HCEC 1CT (cell line): ENCODE data around the gene NANOS1.

Experiments used
- DNase-seq: peaks from one replicate; pipeline ENCODE4 v3.0.0-alpha.2; 2017

The NANOS1 gene

GRCh38 chr10:119029613-119030420, at the start of gene NANOS1:
Gene NANOS1 (plus strand): TSS chr10:119029714. CDS start chr10:119029802, 88 bp downstream.
- DNase-seq: no peak

- no peak for DNase-seq
Measured at GRCh38 chr10:118980135-118980865, 49.2 kb upstream of the NANOS1 start.

- DNase-seq: no peak
Measured at GRCh38 chr10:118980870-118981269, 48.6 kb upstream of the NANOS1 start.

GRCh38 chr10:118981946-118982345, 47.6 kb upstream of the NANOS1 start:
- DNase-seq: no peak

GRCh38 chr10:118982366-118982765, 47.1 kb upstream of the NANOS1 start:
- no peak for DNase-seq

- DNase-seq: no peak
Measured at GRCh38 chr10:118983263-118983662, 46.3 kb upstream of the NANOS1 start.

- no peak for DNase-seq
Measured at GRCh38 chr10:118985576-118985975, 43.9 kb upstream of the NANOS1 start.

- no peak for DNase-seq
Measured at GRCh38 chr10:118986815-118987790, 42.4 kb upstream of the NANOS1 start.

GRCh38 chr10:118990326-118990725, 39.2 kb upstream of the NANOS1 start:
- no peak for DNase-seq

- no peak for DNase-seq
Measured at GRCh38 chr10:118992496-118992895, 37.0 kb upstream of the NANOS1 start.

- DNase-seq: no peak
Measured at GRCh38 chr10:118993214-118993613, 36.3 kb upstream of the NANOS1 start.

- no peak for DNase-seq
Measured at GRCh38 chr10:118994321-118994720, 35.2 kb upstream of the NANOS1 start.

- DNase-seq: no peak
Measured at GRCh38 chr10:118995739-118996138, 33.8 kb upstream of the NANOS1 start.

GRCh38 chr10:118997379-118997778, 32.1 kb upstream of the NANOS1 start:
- no peak for DNase-seq

- DNase-seq: no peak
Measured at GRCh38 chr10:118998183-118998582, 31.3 kb upstream of the NANOS1 start.

- DNase-seq: no peak
Measured at GRCh38 chr10:119001717-119002500, 27.6 kb upstream of the NANOS1 start.

- no peak for DNase-seq
Measured at GRCh38 chr10:119003572-119004289, 25.8 kb upstream of the NANOS1 start.

- peak; percentile 55 for DNase-seq
Measured at GRCh38 chr10:119005362-119006043, 24.0 kb upstream of the NANOS1 start.

- DNase-seq: peak; percentile 96
Measured at GRCh38 chr10:119006451-119007210, 22.9 kb upstream of the NANOS1 start.

- no peak for DNase-seq
Measured at GRCh38 chr10:119007211-119007574, 22.3 kb upstream of the NANOS1 start.
